Neural cell (in vitro differentiated cells): ENCODE measurements around the gene OR52E2.

Experiments used
- CTCF ChIP-seq: fragments of 450-650 bp; IDR thresholded peaks from 2 replicates; pipeline ENCODE4 v1.5.1; 2014; ENCODE audit warnings: antibody characterized with exemption, mild to moderate bottlenecking, moderate library complexity; ENCODE audit not compliant: poor library complexity, severe bottlenecking
- POLR2AphosphoS5 ChIP-seq: IDR thresholded peaks from 2 replicates; pipeline ENCODE4 v1.6.1; 2012

GRCh38 chr11:5103066-5103465 lies 43.6 kb upstream of the OR52E2 start:
- no peak for TF ChIP-seq POLR2AphosphoS5
- TF ChIP-seq CTCF = no peak
